UCSD-AML1 (cell line): ENCODE results near the gene OPCML.

Experiments used
- DNase-seq: peaks from one replicate; lab custom pipeline; 2025; ENCODE audit not compliant: unreplicated experiment; lab: John Stamatoyannopoulos, UW

Gene OPCML

DNA sequence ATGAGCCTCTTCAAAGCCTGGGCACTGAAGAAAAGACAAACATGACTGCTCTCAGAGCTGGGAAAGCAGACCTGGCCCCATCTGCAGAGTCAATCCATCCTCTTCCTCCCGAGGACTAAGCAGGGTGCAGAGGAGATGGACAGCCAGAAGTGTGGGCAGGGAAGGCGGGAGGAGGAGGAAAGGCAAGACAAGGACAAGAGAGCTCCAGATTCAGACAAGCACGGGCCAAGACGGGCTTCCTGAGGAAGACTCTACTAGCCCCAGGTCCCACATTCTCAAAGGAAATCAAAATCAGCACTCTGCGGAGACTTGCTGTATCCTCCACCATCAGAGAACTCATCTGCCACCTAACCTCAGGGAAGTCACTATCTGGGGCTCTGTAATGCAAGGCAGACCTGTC lies 28.5 kb downstream of the OPCML start:
- no peak for DNase-seq

DNA sequence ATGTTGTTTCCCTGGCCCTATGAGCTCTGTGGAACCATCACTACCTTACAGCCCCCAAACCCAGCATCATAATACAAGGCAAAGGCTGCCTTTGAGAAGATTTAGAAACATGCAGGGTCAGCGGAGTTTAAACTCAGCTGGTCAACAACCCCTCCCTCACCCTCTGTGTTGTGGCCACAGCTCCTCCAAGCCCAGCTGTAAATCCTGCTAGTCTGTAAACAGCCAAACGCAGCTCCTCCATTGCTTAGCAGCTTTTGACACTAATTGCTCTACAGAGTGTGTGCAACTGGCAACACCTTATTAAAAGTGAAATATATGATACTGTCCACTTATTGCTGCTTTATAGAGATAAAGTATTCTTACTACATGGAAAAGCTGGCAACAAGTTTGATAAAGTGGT lies 29.1 kb downstream of the OPCML start:
- no peak for DNase-seq

DNA sequence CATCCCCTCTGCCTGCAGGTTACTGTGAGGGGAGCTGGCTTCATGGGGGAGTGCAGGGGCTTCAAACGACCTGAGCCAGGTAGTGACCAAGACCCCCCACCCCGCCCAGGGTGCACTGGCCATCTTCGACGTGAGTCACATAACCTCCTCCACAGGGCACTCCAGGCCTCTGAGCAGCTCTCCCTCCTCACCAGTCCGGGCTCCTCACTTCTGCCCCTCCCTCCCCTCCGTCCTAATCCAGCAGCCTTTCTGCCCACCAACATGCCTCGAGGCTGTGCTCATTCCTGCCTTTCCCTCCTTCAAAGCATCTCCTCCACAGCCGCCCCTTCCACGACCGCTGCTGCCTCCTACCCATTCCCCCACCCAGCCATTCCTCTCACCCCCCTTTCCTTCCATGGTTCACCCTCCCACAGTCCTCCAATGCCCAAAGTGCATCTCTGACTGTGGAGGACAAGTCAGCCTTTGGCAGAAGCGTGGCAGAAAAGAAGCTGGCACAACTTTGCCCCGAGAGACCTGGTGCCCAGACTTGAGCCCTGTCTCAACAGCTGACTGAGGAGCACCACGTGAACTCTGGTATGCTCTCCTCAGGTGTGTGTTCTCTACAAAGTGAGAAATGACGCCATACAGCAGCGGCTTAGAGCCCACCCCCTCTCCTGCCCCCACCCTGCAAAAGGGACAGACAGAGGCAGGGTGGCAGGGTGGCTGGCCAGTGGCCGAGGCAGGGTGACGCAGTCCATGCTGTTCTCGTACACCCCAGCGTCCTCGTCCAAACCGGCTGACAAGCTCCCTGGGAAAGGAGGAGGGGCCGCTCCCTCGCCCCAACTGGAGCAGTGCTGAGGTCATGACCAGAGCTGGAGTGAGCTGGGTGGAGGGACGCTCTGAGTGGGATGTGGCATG lies 30.4 kb downstream of the OPCML start:
- DNase-seq = no peak

DNA sequence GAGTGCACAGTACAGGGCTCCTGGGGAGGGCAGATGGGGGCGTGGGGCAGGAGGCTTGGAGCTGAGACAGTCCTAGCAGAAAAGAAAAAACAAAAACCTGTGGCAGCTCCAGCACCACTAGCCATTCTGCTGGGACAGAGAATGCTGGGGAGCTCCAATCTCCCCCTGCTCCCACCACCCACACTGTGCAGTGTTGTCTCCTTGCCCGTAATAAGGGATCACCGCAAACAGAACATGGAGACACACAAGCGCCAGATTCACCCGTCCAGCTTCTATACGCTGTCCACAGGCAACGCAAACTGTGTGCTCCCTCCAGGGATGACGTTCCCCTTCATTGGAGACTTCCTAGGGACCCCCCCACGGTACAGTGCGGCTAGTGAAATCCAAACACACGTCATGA lies 31.4 kb downstream of the OPCML start:
- no peak for DNase-seq

DNA sequence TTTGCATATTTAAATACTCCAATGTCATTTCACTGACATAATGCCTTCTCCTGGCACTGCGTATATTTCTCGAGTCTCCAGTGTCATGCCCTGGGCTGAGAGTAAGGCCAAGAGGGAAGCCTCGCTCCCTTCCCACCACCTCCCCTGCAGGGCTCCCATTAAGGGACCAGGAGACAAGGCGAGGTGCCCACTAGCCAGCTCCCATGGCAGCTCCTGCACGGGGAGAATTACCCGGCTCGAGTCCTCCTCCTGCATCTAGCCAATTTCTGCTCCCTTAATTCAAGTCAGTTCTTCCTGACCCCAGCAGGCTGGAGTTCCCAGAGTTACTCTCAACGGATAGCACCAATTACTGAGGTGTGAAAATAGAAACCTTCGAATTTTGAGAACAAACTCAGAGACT lies 31.9 kb downstream of the OPCML start:
- no peak for DNase-seq

DNA sequence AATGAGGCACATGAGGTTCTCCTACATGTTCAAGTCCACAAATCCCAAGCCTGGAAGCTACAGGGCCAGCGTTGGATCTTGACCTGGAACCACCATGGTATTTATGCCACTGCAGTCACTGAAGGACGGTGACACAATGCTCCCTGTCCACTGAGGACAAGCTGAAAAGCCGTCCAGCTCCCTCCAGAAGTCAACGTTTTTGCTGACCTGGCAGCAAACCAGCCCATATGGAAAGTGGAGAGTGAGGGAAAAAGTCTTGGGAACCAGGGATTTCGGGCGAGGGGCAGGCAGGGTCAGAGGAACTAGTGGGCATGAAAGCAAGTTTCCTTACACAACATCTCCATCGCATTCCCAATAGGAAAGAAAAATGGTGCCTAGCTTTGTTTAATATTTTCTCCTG lies 33.3 kb downstream of the OPCML start:
- DNase-seq = no peak

DNA sequence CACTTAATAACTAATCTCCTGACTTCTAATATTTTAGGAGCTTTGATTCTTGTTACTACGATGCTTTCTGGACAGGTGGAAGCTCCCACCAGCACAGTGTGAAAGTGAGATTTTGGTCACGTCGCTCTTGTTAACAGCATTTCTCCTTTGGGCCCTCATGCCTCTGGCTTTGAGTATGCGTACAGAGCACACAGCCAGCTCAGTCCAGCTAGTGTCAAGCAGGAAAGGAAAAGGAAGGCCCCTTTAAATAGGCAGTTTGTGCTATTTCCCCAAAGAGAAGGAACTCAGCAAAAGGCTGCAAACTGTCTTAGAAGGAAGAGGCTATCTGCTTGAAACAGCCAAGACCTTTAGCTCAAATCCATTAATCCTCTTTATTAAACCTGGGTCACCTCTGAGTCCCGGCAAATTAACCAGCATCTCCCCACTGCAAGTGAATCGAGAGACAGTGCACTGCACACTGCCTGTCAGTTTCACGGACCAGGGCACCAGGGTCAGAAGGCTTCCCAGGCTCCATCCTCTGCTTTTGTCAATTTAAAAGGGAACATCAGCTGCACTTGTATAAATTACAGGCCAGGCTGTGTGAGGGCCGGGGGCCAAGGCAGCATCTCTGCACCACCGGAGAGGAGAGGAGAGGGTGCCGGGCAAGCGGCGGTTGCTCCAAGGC lies 34.7 kb downstream of the OPCML start:
- DNase-seq = no peak

DNA sequence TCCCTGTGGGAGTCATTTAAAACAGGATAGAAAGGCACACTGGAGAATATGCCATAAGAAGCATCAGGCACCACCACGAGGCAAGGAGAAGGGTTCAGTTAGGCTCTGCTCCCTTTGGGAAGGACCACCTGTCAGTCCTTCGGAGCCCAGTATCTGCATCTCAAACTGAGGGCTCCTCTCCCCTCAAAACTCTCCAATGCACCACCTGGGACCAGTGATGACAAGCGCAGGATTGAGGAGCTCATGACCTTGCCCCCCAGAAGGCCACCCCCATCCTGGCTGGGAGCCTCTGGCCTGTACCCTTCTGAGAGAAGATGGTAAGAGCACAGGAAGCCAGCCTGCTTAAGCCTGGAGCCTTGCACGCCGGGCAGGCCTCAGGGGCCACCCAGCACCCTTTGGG lies 39.4 kb downstream of the OPCML start:
- DNase-seq = no peak

DNA sequence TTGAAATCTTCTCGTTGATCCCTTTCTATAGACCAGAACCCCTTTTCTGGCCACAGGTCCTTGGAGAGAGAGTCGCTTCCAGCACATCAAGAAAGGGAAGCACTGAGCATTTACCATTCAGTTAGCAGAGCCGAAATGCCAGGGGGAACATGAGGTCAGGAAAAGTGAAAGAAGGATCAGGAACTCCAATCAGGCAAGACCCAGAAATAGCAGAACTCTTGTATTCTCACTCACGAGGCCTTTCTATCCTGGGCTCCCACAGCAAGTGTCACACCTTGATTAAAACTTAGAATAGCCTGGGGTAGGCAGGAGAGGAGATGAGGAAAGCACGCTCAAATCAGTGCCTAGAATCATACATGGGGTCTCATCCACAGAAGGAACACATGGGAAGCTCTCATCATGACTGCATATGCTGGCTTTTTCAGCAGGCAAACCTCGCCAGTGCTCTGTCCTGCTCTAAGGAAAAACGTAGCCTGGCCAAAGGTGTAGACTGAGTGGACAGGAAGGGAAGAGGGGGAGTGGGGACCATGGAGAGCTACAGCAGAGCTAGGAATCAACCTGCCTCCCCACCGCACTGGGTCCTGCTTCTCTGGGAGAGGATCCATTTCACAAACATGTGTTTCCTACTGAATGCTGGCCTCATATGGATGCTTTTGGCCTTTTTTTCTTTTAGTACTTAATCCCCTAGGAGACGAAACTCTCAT lies 40.5 kb downstream of the OPCML start:
- no peak for DNase-seq

DNA sequence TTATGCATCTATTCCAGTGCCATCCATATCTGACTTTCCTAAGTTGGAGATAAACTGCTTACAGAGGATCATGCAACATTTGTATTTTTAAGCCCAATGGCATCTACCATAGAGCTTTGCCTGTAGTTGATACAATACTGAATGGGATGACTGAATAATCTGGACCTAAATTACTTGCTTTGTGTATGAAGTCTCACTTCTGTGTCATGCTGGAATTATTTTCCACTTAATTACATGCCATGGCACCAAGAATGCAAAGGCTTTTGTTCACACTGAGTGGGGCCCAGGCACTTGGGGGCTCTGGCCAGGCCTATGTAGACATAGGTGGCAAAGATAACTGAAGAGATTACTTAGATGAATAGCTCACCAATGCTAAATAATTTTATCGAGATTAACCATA lies 51.6 kb downstream of the OPCML start:
- no peak for DNase-seq

DNA sequence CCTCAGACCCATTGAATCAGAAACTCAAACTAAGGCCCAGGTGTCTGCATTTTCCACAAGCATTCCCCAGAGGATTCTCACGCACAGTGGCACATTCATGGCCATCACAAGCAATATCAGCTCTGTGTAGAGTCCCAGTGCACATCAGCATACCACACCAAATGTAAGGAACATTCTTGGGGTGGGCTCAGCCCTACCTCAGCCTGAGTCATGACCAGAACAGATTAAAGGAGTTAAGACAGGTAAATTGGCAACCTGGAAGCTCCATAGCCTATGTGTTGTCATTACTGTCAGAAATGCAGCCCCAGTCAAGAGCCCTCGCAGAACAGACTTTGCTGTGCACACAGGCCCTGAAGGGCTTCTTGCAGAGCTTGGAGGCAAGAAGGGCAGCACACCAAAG lies 53.1 kb downstream of the OPCML start:
- no peak for DNase-seq

DNA sequence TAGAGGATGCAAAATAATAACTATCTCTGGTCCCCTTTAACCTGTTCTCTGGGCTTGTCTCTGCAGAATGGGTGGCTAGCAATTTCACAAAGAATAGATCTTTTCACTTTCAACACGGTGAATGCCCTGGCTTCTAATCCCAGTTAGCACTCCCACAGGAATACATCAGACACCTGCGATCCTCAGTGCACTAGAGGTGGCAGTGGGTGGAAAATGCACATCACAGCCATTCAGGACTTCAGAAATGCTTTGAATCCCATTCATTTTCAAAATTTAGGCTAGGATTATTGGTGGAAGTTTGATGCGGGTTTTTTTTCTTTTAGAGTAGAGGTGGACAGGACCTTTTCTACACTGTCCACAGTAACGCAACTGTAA lies 55.1 kb downstream of the OPCML start:
- no peak for DNase-seq

DNA sequence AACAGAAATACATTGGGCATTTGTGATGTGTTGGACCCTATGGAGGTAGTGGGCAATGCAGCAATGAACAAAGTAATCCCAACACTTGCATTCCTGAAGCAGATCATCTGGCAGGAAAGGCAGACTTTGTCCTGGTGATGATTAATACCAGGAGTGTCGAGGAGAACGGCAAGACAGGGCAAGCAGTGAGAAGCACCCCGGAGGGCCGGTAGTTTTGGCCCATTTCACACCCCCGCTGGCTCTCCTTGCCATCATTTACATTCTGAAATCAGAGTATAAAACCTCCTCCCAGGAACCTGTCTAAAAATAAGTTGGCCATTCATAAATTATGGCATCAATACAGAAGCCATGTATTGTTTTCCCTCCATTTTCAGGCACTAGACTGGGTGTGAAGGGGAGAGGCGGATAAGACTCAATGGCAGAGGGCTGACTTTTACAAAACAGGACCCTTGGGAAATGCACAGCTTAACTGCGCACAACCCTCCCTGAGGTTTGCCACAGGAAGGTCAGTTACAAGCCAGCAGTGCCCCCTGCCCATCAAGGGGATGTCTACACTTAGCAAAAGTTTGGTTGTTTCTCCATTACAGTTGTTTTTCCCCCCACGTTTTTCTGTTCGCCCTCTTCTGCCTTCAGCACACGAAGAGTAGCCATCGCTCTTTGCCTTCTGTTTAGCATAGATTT lies 55.6 kb downstream of the OPCML start:
- DNase-seq = no peak

DNA sequence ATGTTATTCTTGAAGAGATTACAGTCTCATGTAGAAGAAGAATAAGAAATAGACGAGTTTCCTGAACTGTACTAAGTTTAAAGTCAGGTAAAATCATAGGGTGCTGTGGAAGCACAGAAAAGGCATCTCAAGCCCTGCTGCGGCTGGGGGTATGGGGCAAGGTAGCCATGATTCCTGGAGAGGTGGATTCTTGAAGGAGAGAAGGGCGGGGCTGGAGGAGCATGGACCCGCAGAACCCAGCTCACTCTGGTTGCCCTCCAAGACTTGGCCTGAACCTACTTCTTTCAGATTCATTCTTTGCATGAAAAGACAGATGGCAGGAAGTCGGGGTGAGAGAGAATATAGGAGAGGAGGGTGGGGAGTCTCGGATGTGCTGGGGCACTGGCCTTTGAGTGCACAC lies 57.8 kb downstream of the OPCML start:
- DNase-seq = no peak

DNA sequence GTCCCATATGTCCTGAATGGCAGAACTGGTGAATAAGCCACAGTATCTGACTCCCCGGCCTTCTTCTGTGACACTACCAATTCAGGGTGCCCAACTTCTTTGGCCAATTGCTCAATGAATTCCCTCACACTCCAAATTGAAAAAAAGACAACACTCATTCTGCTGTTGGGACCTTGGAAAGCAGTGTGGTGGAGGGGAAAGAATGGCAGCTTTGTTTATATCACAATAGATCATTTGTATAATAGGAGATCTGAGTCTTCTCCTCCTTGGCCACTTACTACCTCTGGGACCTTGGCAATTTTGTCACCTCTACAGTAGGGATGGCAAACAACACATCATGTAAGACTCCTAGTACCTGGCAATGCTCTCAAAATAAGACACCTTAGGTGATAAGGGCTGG lies 64.6 kb downstream of the OPCML start:
- no peak for DNase-seq

DNA sequence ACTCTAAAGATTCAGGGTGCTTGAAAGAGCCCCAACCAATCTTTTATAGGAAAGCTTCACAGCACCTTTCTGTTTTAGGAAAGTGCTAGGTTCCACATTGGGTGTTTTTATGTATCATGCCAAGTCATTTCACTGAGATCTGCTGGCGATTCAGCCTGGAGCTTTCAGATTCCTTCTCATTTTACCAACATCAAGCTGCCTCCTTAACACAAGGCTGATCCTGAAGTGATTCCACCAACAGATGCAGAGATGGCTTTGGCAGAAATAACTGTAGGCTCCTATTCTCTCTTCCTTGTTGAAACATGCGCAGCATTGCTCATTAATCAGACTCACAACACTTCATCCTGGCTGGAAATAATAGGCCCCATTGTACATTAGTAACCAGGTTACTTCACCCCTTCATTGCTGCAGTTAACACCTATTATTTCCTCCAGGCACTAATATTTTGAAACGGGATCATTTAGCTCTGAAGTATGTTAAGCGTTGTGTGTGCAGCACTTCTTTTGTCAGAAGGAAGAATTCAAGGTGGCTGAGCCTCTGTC lies 89.0 kb downstream of the OPCML start:
- no peak for DNase-seq

DNA sequence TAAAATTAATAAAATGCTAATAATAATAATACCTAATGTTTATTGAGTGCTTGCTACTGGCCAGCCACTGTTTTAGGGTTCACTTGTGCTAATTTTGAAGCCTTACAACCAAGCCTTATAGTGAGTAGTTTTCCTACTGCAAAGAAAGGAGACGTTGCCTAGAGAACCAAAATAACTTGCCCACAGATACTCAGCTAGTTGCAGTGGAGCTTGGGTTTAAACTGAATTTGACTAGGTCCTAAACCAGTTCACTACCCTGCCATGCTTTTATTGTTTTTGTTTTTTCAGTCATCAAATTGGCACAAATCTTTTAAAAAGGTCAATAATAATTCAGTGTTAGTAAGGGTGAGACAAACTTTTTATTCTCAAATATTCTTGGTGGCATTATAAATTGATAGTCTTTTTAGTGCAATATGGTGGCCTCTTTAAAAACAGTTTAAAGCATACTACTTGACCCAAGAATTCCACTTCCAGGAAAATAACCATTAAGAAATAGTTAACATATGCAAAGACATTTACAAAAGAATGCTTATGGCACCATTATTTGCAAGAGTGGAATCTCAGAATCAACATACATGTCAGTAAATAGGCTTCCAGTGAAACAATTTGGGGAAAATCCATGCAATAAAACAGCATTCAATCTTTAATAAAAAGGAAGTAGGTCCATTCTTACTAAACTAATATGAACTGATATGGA lies 90.2 kb downstream of the OPCML start:
- DNase-seq = no peak

DNA sequence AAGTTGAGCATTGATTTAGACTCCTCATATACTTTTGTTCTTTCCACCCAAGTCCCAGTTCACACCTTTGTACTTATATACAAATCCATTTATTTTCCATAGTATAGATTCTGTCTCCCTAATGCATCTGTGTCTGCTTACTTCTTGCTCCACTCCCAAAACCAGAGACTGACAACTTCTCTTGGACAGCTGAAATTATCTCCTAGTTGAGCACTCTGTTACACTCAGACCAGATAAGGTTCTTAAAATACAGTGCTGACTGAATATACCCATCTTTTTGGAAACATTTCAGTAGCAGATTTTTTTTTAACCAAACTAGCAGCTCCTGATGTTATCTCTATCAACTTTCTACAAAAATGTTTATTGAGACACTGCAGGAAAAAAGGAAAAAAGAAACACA lies 106.3 kb downstream of the OPCML start:
- no peak for DNase-seq

DNA sequence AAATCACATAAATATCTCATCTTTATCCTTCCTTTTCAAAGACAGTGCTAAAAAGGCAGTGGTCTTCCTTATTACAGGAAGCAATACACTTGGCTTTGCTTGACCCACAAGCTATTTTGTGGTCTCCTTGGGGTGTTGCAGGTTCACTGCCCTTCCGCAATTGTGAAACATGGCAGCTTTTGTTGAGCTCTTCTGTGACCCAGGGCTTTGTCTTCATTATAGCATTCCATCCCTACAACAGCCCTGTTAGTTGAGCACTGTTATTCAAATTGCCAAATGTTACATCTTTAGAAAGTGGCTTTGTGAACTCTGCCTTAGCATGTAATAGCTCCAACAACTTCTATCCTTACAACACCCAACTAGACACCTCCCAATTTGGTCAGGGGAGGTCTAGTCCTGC lies 107.1 kb downstream of the OPCML start:
- DNase-seq = no peak

DNA sequence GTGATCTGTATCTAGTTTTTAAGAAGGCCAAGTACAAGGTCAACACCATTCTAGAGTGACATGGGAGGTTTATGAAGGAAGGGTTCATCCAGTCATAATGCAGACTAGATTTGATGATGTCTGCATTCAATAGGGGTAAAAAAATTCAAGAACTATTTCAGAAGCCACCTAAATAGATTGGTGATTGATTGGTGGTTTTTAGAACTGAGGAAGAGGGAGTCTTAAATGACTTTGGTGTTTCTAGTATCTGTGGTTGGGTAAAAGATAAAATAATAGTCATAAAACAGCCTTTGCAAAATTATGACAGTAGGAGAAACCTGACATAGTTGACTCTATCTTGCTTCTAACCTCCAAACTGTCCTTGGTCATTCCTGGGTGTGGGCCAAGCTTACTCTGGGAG lies 114.1 kb downstream of the OPCML start:
- DNase-seq = no peak

DNA sequence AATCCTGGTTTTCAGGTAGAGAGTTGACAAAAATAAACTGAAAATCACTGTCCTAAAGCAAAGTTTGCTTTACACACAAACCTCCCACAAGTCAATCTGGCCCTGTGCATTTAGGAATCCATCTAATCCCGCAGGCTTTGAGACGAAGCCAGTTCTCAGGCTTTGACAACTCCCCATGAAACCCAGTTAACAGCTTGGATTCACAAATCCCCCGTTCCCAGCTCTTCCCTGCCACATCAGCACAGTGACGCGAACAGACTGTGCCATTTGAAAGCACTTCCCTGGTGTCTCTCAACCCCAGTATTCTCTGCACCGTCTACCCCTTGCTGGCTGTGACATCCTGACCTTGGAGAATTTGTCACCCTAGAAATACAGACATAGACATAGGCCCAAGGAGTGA lies 117.8 kb downstream of the OPCML start:
- no peak for DNase-seq
